Stimulated activated CD8-positive, alpha-beta memory T cell treated with anti-CD3 and anti-CD28 coated beads, Interleukin-7, amount 100 ng/mL, for 48 hours (primary cell): Measurements from ENCODE around the gene RPUSD4.

Experiments
- DNase-seq, 2 donors: peaks; one replicate each; pipeline ENCODE4 v3.0.0-alpha.2; 2020; ENCODE audit warnings: low read depth in 1 of 2; ENCODE audit errors: extremely low read depth in 1 of 2

Gene RPUSD4

GRCh38 chr11:126214441-126214840, 3.0 kb upstream of the RPUSD4 start:
- DNase-seq: no peak

- DNase-seq: no peak
Measured at GRCh38 chr11:126212089-126212660, 725 bp upstream of the RPUSD4 start.

- DNase-seq: no peak
Measured at GRCh38 chr11:126210871-126211235, 597 bp downstream of the RPUSD4 start.

- no peak for DNase-seq
Measured at GRCh38 chr11:126207896-126208295, 3.6 kb downstream of the RPUSD4 start.

GRCh38 chr11:126205359-126205758, 6.1 kb downstream of the RPUSD4 start:
- DNase-seq: no peak

GRCh38 chr11:126202646-126203359, 8.6 kb downstream of the RPUSD4 start:
- DNase-seq: no peak

- DNase-seq: no peak
Measured at GRCh38 chr11:126198648-126199047, 12.8 kb downstream of the RPUSD4 start.

GRCh38 chr11:126197277-126197939, 14.0 kb downstream of the RPUSD4 start:
- DNase-seq: no peak

GRCh38 chr11:126195119-126195518, 16.3 kb downstream of the RPUSD4 start:
- DNase-seq: no peak

- DNase-seq: no peak
Measured at GRCh38 chr11:126194121-126194543, 17.3 kb downstream of the RPUSD4 start.

- DNase-seq: no peak
Measured at GRCh38 chr11:126193038-126193478, 18.4 kb downstream of the RPUSD4 start.

GRCh38 chr11:126192361-126192760, 19.1 kb downstream of the RPUSD4 start:
- no peak for DNase-seq

- no peak for DNase-seq
Measured at GRCh38 chr11:126191379-126192073, 19.9 kb downstream of the RPUSD4 start.

- no peak for DNase-seq
Measured at GRCh38 chr11:126190792-126191191, 20.7 kb downstream of the RPUSD4 start.

- no peak for DNase-seq
Measured at GRCh38 chr11:126189109-126189929, 22.1 kb downstream of the RPUSD4 start.

- DNase-seq: no peak
Measured at GRCh38 chr11:126188332-126189108, 22.9 kb downstream of the RPUSD4 start.

- DNase-seq: no peak
Measured at GRCh38 chr11:126186708-126187529, 24.5 kb downstream of the RPUSD4 start.

GRCh38 chr11:126186025-126186698, 25.3 kb downstream of the RPUSD4 start:
- no peak for DNase-seq
